HepG2 (cell line): ENCODE measurements around the gene RNH1. TPM values are rescaled to one million over a fixed set of nuclear protein-coding genes. Genes with fewer than 3 reads are reported as not detected.

ENCODE experiments used
- DPF2 ChIP-seq: sonication (generic); formaldehyde crosslinking; IDR thresholded peaks from 2 replicates; pipeline ENCODE4 v1.4.0; 2020; ENCODE audit warnings: mild to moderate bottlenecking, low read depth, missing genetic modification reagents, borderline replicate concordance
- JUN ChIP-seq: sonication (generic); formaldehyde crosslinking; IDR thresholded peaks from 2 replicates; pipeline ENCODE4 v1.4.0; 2020; ENCODE audit warnings: mild to moderate bottlenecking, missing genetic modification reagents
- NFKBIZ ChIP-seq: IDR thresholded peaks from 2 replicates; pipeline ENCODE4 v1.6.1; 2018; ENCODE audit warnings: missing genetic modification reagents, missing compliant biosample characterization
- SNAI1 ChIP-seq: sonication (generic); formaldehyde crosslinking; IDR thresholded peaks from 2 replicates; pipeline ENCODE4 v1.5.0; 2020; ENCODE audit warnings: mild to moderate bottlenecking, missing genetic modification reagents, borderline replicate concordance
- ZEB1 ChIP-seq: IDR thresholded peaks from 2 replicates; pipeline ENCODE4 v1.6.1; 2012; ENCODE audit warnings: mild to moderate bottlenecking, low read depth, inconsistent platforms; ENCODE audit not compliant: insufficient replicate concordance
- ZNF180 ChIP-seq: sonication (generic); formaldehyde crosslinking; IDR thresholded peaks from 2 replicates; pipeline ENCODE4 v1.4.0; 2020; ENCODE audit warnings: low read depth, missing genetic modification reagents, borderline replicate concordance
- polyA plus RNA-seq, 8 experiments: library from polyadenylated mRNA; depleted of rRNA in 3 of 8; stranded (reverse) in 7 of 8; unstranded in 1 of 8; fragments of >200 nt; fragmentation: Illumina TruSeq in 4 of 8; extraction: Trizol in 4 of 8; gene quantifications; 2 replicates each; pipeline versions ENCODE4 v1.2.1 to v1.2.3, GENCODE V29; 2011 to 2016; ENCODE audit warnings: low read depth in 4 of 8, missing spikeins in 1 of 8, mixed read lengths in 1 of 8; ENCODE audit not compliant: insufficient read depth in 1 of 8
- total RNA-seq, 5 experiments: library from RNA; depleted of rRNA; stranded (reverse); fragments of >200 nt; fragmentation: Illumina TruSeq; extraction: Trizol; gene quantifications; 2 replicates each; pipeline ENCODE4 v1.2.3, GENCODE V29; 2016; ENCODE audit warnings: low read depth in 1 of 5
- TF ChIP-seq, protein P1 (sequence below): sonication (generic); formaldehyde crosslinking; IDR thresholded peaks from 2 replicates; pipeline ENCODE4 v1.5.1; 2020; ENCODE audit warnings: missing genetic modification reagents, mild to moderate bottlenecking, borderline replicate concordance
- TF ChIP-seq, protein P2 (sequence below): sonication (generic); formaldehyde crosslinking; IDR thresholded peaks from 2 replicates; pipeline ENCODE4 v1.4.0; 2020; ENCODE audit warnings: missing genetic modification reagents, mild to moderate bottlenecking, borderline replicate concordance
- TF ChIP-seq, protein P3 (sequence below): sonication (generic); formaldehyde crosslinking; IDR thresholded peaks from 2 replicates; pipeline ENCODE4 v1.4.0; 2020; ENCODE audit warnings: missing genetic modification reagents, borderline replicate concordance
- TF ChIP-seq, protein P4 (sequence below): sonication (generic); formaldehyde crosslinking; IDR thresholded peaks from 2 replicates; pipeline ENCODE4 v1.4.0; 2020; ENCODE audit warnings: missing genetic modification reagents
- TF ChIP-seq, protein P5 (sequence below): fragments of 450-650 bp; IDR thresholded peaks from 2 replicates; pipeline ENCODE4 v1.6.1; 2017; ENCODE audit warnings: mild to moderate bottlenecking
- TF ChIP-seq, protein P6 (sequence below): IDR thresholded peaks from 2 replicates; pipeline ENCODE4 v1.4.0; 2020; ENCODE audit warnings: mild to moderate bottlenecking, missing genetic modification reagents

The RNH1 gene
- total and polyA plus RNA-seq, 2 of the 13 experiments (the other 11 are each of a cell fraction or from before 2014, with no cell fraction given) = 36.0 to 74.1 TPM

DNA sequence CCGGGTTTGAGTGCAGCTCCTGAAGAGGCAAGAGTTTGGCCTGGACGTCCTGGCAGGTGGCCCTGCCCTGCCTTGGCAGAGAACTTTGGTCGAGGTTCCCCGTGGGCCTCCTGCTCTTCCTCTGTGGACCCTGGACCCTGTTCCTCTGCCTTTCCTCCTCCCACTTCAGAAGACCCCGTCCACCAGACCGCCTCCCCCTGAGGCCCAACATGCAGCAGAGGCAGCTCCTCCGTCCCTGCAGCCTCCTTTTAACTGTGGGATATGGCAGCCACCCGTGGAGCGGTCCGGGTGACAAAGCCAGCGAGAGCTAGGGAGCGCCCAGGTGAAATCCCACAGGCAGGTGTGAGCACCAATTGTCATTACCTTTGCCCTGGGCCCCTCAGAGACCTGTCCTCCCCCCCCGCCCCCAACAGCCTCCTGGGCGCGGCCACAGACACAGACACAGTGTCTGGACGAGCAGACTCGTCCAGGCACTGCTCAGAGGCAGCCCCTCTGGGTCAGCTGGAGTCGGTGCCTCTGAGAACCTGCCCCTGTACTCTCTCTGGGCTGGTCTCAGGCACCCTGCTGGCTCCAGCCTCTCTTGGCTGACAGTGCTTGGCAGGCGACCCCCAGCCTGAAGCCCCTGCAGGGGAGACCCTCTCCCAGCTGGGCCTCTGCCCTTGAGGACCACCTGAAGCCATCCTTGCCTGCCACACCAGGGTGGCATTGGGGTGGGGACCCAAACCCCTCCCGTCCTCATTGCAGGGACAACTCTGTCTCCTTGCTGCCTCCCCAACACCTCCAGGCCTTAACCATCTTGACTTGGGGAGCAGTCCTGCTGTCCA, 61.1 kb downstream of the RNH1 start (continued):
- TF ChIP-seq, protein P1, sequence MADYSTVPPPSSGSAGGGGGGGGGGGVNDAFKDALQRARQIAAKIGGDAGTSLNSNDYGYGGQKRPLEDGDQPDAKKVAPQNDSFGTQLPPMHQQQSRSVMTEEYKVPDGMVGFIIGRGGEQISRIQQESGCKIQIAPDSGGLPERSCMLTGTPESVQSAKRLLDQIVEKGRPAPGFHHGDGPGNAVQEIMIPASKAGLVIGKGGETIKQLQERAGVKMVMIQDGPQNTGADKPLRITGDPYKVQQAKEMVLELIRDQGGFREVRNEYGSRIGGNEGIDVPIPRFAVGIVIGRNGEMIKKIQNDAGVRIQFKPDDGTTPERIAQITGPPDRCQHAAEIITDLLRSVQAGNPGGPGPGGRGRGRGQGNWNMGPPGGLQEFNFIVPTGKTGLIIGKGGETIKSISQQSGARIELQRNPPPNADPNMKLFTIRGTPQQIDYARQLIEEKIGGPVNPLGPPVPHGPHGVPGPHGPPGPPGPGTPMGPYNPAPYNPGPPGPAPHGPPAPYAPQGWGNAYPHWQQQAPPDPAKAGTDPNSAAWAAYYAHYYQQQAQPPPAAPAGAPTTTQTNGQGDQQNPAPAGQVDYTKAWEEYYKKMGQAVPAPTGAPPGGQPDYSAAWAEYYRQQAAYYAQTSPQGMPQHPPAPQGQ (CRISPR knock-in tag) = no peak
- TF ChIP-seq, protein P2, sequence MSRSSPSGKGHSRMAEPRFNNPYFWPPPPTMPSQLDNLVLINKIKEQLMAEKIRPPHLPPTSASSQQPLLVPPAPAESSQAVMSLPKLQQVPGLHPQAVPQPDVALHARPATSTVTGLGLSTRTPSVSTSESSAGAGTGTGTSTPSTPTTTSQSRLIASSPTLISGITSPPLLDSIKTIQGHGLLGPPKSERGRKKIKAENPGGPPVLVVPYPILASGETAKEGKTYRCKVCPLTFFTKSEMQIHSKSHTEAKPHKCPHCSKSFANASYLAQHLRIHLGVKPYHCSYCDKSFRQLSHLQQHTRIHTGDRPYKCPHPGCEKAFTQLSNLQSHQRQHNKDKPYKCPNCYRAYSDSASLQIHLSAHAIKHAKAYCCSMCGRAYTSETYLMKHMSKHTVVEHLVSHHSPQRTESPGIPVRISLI (CRISPR knock-in tag) = no peak
- TF ChIP-seq SNAI1 (CRISPR knock-in tag) (peak; percentile 40; the same call in 1 of the 2 replicates), NFKBIZ (no peak), JUN (CRISPR knock-in tag) (no peak), ZEB1 (peak; percentile 96), ZNF180 (CRISPR knock-in tag) (no peak), DPF2 (CRISPR knock-in tag) (no peak; the same call in 1 of the 2 replicates)
- TF ChIP-seq, protein P3, sequence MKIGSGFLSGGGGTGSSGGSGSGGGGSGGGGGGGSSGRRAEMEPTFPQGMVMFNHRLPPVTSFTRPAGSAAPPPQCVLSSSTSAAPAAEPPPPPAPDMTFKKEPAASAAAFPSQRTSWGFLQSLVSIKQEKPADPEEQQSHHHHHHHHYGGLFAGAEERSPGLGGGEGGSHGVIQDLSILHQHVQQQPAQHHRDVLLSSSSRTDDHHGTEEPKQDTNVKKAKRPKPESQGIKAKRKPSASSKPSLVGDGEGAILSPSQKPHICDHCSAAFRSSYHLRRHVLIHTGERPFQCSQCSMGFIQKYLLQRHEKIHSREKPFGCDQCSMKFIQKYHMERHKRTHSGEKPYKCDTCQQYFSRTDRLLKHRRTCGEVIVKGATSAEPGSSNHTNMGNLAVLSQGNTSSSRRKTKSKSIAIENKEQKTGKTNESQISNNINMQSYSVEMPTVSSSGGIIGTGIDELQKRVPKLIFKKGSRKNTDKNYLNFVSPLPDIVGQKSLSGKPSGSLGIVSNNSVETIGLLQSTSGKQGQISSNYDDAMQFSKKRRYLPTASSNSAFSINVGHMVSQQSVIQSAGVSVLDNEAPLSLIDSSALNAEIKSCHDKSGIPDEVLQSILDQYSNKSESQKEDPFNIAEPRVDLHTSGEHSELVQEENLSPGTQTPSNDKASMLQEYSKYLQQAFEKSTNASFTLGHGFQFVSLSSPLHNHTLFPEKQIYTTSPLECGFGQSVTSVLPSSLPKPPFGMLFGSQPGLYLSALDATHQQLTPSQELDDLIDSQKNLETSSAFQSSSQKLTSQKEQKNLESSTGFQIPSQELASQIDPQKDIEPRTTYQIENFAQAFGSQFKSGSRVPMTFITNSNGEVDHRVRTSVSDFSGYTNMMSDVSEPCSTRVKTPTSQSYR = no peak; the same call in 1 of the 2 replicates
- TF ChIP-seq, protein P4, sequence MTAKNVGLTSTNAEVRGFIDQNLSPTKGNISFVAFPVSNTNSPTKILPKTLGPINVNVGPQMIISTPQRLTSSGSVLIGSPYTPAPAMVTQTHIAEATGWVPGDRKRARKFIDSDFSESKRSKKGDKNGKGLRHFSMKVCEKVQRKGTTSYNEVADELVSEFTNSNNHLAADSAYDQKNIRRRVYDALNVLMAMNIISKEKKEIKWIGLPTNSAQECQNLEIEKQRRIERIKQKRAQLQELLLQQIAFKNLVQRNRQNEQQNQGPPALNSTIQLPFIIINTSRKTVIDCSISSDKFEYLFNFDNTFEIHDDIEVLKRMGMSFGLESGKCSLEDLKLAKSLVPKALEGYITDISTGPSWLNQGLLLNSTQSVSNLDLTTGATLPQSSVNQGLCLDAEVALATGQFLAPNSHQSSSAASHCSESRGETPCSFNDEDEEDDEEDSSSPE (CRISPR knock-in tag) = 0 out of 2 replicates have a peak, but pooled peaks have one; percentile 21
- TF ChIP-seq, protein P5, sequence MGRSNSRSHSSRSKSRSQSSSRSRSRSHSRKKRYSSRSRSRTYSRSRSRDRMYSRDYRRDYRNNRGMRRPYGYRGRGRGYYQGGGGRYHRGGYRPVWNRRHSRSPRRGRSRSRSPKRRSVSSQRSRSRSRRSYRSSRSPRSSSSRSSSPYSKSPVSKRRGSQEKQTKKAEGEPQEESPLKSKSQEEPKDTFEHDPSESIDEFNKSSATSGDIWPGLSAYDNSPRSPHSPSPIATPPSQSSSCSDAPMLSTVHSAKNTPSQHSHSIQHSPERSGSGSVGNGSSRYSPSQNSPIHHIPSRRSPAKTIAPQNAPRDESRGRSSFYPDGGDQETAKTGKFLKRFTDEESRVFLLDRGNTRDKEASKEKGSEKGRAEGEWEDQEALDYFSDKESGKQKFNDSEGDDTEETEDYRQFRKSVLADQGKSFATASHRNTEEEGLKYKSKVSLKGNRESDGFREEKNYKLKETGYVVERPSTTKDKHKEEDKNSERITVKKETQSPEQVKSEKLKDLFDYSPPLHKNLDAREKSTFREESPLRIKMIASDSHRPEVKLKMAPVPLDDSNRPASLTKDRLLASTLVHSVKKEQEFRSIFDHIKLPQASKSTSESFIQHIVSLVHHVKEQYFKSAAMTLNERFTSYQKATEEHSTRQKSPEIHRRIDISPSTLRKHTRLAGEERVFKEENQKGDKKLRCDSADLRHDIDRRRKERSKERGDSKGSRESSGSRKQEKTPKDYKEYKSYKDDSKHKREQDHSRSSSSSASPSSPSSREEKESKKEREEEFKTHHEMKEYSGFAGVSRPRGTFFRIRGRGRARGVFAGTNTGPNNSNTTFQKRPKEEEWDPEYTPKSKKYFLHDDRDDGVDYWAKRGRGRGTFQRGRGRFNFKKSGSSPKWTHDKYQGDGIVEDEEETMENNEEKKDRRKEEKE = no peak
- TF ChIP-seq, protein P6, sequence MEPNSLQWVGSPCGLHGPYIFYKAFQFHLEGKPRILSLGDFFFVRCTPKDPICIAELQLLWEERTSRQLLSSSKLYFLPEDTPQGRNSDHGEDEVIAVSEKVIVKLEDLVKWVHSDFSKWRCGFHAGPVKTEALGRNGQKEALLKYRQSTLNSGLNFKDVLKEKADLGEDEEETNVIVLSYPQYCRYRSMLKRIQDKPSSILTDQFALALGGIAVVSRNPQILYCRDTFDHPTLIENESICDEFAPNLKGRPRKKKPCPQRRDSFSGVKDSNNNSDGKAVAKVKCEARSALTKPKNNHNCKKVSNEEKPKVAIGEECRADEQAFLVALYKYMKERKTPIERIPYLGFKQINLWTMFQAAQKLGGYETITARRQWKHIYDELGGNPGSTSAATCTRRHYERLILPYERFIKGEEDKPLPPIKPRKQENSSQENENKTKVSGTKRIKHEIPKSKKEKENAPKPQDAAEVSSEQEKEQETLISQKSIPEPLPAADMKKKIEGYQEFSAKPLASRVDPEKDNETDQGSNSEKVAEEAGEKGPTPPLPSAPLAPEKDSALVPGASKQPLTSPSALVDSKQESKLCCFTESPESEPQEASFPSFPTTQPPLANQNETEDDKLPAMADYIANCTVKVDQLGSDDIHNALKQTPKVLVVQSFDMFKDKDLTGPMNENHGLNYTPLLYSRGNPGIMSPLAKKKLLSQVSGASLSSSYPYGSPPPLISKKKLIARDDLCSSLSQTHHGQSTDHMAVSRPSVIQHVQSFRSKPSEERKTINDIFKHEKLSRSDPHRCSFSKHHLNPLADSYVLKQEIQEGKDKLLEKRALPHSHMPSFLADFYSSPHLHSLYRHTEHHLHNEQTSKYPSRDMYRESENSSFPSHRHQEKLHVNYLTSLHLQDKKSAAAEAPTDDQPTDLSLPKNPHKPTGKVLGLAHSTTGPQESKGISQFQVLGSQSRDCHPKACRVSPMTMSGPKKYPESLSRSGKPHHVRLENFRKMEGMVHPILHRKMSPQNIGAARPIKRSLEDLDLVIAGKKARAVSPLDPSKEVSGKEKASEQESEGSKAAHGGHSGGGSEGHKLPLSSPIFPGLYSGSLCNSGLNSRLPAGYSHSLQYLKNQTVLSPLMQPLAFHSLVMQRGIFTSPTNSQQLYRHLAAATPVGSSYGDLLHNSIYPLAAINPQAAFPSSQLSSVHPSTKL (CRISPR knock-in tag) = peak; percentile 30; the same call in 1 of the 2 replicates
